ENCODE measurements around the gene ABCC3. TPM values are rescaled to one million over a fixed set of nuclear protein-coding genes. Genes with fewer than 3 reads are reported as not detected.

ABCC3 gene
- total RNA-seq, 1 experiment from 2014 or later, result 66.2 TPM

- BruUV-seq (replicated peaks), result no TSS peak
- H3K9me3 ChIP-seq (ENCODE audit: control insufficient read depth in 1 of 2, insufficient read depth in 1 of 2, low read depth in 1 of 2, low read length in 2 of 2), result no peaks in the 10 kb centered on the region
- no peaks in the 10 kb centered on the region for H3K9me2 ChIP-seq (ENCODE audit: insufficient read depth)
- no peaks in the 10 kb centered on the region for H3K27me3 ChIP-seq (ENCODE audit: insufficient read depth, low read length)
- CTCF ChIA-PET, result interaction anchor here (1.7 kb wide), 1 partner anchor 9 kb away, joined by 8 read pairs; no protein-coding TSS in a partner anchor
- H4K20me1 ChIP-seq (ENCODE audit: insufficient read depth), result no peaks in the 10 kb centered on the region
- no peak for DNase-seq (ENCODE audit: low read depth, low spot score)
- TF ChIP-seq EGR1 (IDR thresholded peaks at IDR 0.05; ENCODE audit: low read depth), result no peak
- no peak for TF ChIP-seq CEBPB (IDR thresholded peaks at IDR 0.05; ENCODE audit: low read depth)
- TF ChIP-seq ZBTB33 (IDR thresholded peaks at IDR 0.05; ENCODE audit: extremely low read depth, insufficient replicate concordance, low read length), result no peak
- TF ChIP-seq FOSL1 (IDR thresholded peaks at IDR 0.05; ENCODE audit: low read depth), result no peak
- intact Hi-C loops (cut with micrococcal nuclease), result no loop called here
- H3K4me3 ChIP-seq (replicated peaks in 1 of 2; ENCODE audit: low read depth in 1 of 2, low read length in 2 of 2), result no peak overlapping the region
- H3K4me2 ChIP-seq (ENCODE audit: low read length), result no peak overlapping the region
- RAD21 ChIA-PET (ENCODE audit: low non-redundant PET in 1 of 2, low total read pairs in 2 of 2, uncharacterized antibody in 2 of 2, unreplicated experiment in 2 of 2), result interaction anchor here in 1 of 2 experiments (0.6 kb wide), 1 partner anchor 56 kb away, joined by 11 read pairs; no protein-coding TSS in a partner anchor
- ATAC-seq, result no peak
- no peak overlapping the region for H2AFZ ChIP-seq (ENCODE audit: low read depth, low read length, poor library complexity, severe bottlenecking)
- no peaks in the 10 kb centered on the region for H3K36me3 ChIP-seq (ENCODE audit: control insufficient read depth in 1 of 2, insufficient read depth in 2 of 2, low read length in 2 of 2)
- peaks cover 0 to 21% of the 10 kb centered on the region in 2 experiments; a peak in 2 of 4 replicates for H3K4me1 ChIP-seq (ENCODE audit: control insufficient read depth in 1 of 2, insufficient read depth in 2 of 2, low read length in 2 of 2)
- no peak overlapping the region for H3K9ac ChIP-seq (ENCODE audit: low read length)
- POLR2A ChIA-PET, result interaction anchor here (1.6 kb wide), 1 partner anchor 20 kb away, joined by 4 read pairs; no protein-coding TSS in a partner anchor
- no peak overlapping the region for H3K27ac ChIP-seq (ENCODE audit: low read depth, low read length)
- H3K79me2 ChIP-seq (ENCODE audit: insufficient read depth, low read length), result no peaks in the 10 kb centered on the region
Measured at GRCh38 chr17:50619489-50619888, 15.2 kb upstream of the ABCC3 start.

GRCh38 chr17:50620237-50620636 lies 14.4 kb upstream of the ABCC3 start:
- Histone ChIP-seq H3K4me3 (replicated peaks in 1 of 2; ENCODE audit: low read depth in 1 of 2, low read length in 2 of 2) (no peak overlapping the region), H3K9ac (ENCODE audit: low read length) (no peak overlapping the region), H4K20me1 (ENCODE audit: insufficient read depth) (no peaks in the 10 kb centered on the region), H3K4me1 (ENCODE audit: control insufficient read depth in 1 of 2, insufficient read depth in 2 of 2, low read length in 2 of 2) (peaks cover 0 to 21% of the 10 kb centered on the region in 2 experiments; a peak in 2 of 4 replicates), H3K4me2 (ENCODE audit: low read length) (no peak overlapping the region), H3K9me2 (ENCODE audit: insufficient read depth) (no peaks in the 10 kb centered on the region), H3K9me3 (ENCODE audit: control insufficient read depth in 1 of 2, insufficient read depth in 1 of 2, low read depth in 1 of 2, low read length in 2 of 2) (no peaks in the 10 kb centered on the region), H3K27me3 (ENCODE audit: insufficient read depth, low read length) (no peaks in the 10 kb centered on the region), H3K36me3 (ENCODE audit: control insufficient read depth in 1 of 2, insufficient read depth in 2 of 2, low read length in 2 of 2) (no peaks in the 10 kb centered on the region), H3K79me2 (ENCODE audit: insufficient read depth, low read length) (no peaks in the 10 kb centered on the region), H3K27ac (ENCODE audit: low read depth, low read length) (no peak overlapping the region), H2AFZ (ENCODE audit: low read depth, low read length, poor library complexity, severe bottlenecking) (no peak overlapping the region)
- CTCF ChIA-PET, result no interaction called here
- POLR2A ChIA-PET, result interaction anchor here (1.6 kb wide), 1 partner anchor 19 kb away, joined by 4 read pairs; no protein-coding TSS in a partner anchor
- DNase-seq (ENCODE audit: low read depth, low spot score) (no peak), ATAC-seq (no peak)
- no peak for TF ChIP-seq ELF1 (IDR thresholded peaks at IDR 0.05; ENCODE audit: borderline replicate concordance, low read depth)
- TF ChIP-seq SP1 (IDR thresholded peaks at IDR 0.05; ENCODE audit: low read depth), result no peak
- TF ChIP-seq ZNF274 (IDR thresholded peaks at IDR 0.05; ENCODE audit: low read depth, low read length), result no peak
- no peak for TF ChIP-seq CBX3 (IDR thresholded peaks at IDR 0.05; ENCODE audit: low read depth)
- TF ChIP-seq SIN3A (IDR thresholded peaks at IDR 0.05; ENCODE audit: low read depth), result no peak
- no peak for TF ChIP-seq RAD21 (IDR thresholded peaks at IDR 0.05; ENCODE audit: low read depth)
- no peak for TF ChIP-seq POLR2A (IDR thresholded peaks at IDR 0.05; ENCODE audit: borderline replicate concordance, extremely low read depth, insufficient read depth, insufficient read length)
- no peak for TF ChIP-seq POLR2AphosphoS5 (IDR thresholded peaks at IDR 0.05; ENCODE audit: low read depth, low read length)
- no peak for TF ChIP-seq JUND (IDR thresholded peaks at IDR 0.05)
- TF ChIP-seq YY1 (IDR thresholded peaks at IDR 0.05; ENCODE audit: extremely low read depth, insufficient replicate concordance, low read depth, low read length), result no peak
- TF ChIP-seq, protein P1, sequence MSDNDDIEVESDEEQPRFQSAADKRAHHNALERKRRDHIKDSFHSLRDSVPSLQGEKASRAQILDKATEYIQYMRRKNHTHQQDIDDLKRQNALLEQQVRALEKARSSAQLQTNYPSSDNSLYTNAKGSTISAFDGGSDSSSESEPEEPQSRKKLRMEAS (IDR thresholded peaks at IDR 0.05), result no peak
- no peak for TF ChIP-seq CEBPB (IDR thresholded peaks at IDR 0.05; ENCODE audit: low read depth)
- no peak for TF ChIP-seq ZBTB33 (IDR thresholded peaks at IDR 0.05; ENCODE audit: extremely low read depth, insufficient replicate concordance, low read length)
- no peak for TF ChIP-seq FOSL1 (IDR thresholded peaks at IDR 0.05; ENCODE audit: low read depth)
- RAD21 ChIA-PET (ENCODE audit: low non-redundant PET in 1 of 2, low total read pairs in 2 of 2, uncharacterized antibody in 2 of 2, unreplicated experiment in 2 of 2), result no interaction called here
- BruUV-seq (replicated peaks), result no TSS peak
- intact Hi-C loops (cut with micrococcal nuclease), result no loop called here
